Neuronal stem cell (in vitro differentiated cells): ENCODE measurements around the gene FANCM.

ENCODE experiments used
- DNase-seq: peaks from one replicate; pipeline ENCODE4 v3.0.0-alpha.2; 2013; ENCODE audit warnings: low spot score
- H2AFZ ChIP-seq: one replicate; pipeline ENCODE4 v1.6.1; 2013; ENCODE audit warnings: mild to moderate bottlenecking, low read length, inconsistent platforms
- H2AK5ac ChIP-seq: 2 replicates; pipeline ENCODE4 v1.6.1; 2013; ENCODE audit warnings: low read depth, mild to moderate bottlenecking, inconsistent platforms, low read length, moderate library complexity, mixed read lengths
- H2BK120ac ChIP-seq: 2 replicates; pipeline ENCODE4 v1.6.1; 2013; ENCODE audit warnings: low read depth, mild to moderate bottlenecking, inconsistent platforms, low read length, moderate library complexity, mixed read lengths
- H2BK12ac ChIP-seq: one replicate; pipeline ENCODE4 v1.6.1; 2013; ENCODE audit warnings: low read length, inconsistent platforms
- H2BK15ac ChIP-seq: 2 replicates; pipeline ENCODE4 v1.6.1; 2013; ENCODE audit warnings: mild to moderate bottlenecking, low read length, inconsistent platforms, mixed read lengths
- H2BK5ac ChIP-seq: one replicate; pipeline ENCODE4 v1.6.1; 2013; ENCODE audit warnings: inconsistent platforms, mild to moderate bottlenecking, low read length, moderate library complexity
- H3K14ac ChIP-seq: one replicate; pipeline ENCODE4 v1.6.1; 2013; ENCODE audit warnings: low read length, inconsistent platforms
- H3K18ac ChIP-seq: 2 replicates; pipeline ENCODE4 v1.6.1; 2013; ENCODE audit warnings: low read length, inconsistent platforms
- H3K23ac ChIP-seq: 2 replicates; pipeline ENCODE4 v1.6.1; 2013; ENCODE audit warnings: low read depth, mild to moderate bottlenecking, mixed read lengths, low read length, inconsistent platforms; ENCODE audit not compliant: poor library complexity
- H3K27ac ChIP-seq: replicated peaks from 3 replicates; pipeline ENCODE4 v1.5.1; 2013; ENCODE audit warnings: low read length, inconsistent platforms
- H3K27me3 ChIP-seq, 3 experiments: 2 replicates each; pipeline ENCODE4 v1.6.1; 2013; ENCODE audit warnings: low read length in 3 of 3, mild to moderate bottlenecking in 2 of 3, inconsistent platforms in 1 of 3, low read depth in 1 of 3, mixed read lengths in 1 of 3, moderate library complexity in 1 of 3; ENCODE audit not compliant: control insufficient read depth in 3 of 3, insufficient read depth in 3 of 3
- H3K36me3 ChIP-seq, 2 donors: replicated peaks in 1 of 2; 2 replicates each; pipeline ENCODE4 v1.6.1; 2013; ENCODE audit warnings: low read length in 2 of 2; ENCODE audit not compliant: control insufficient read depth in 2 of 2, insufficient read depth in 2 of 2
- H3K4ac ChIP-seq: 2 replicates; pipeline ENCODE4 v1.6.1; 2013; ENCODE audit warnings: inconsistent platforms, mild to moderate bottlenecking, low read length, moderate library complexity
- H3K4me1 ChIP-seq, 2 donors: 1 replicate in 1 of 2; 2 replicates in 1 of 2; pipeline ENCODE4 v1.6.1; 2013; ENCODE audit warnings: low read length in 2 of 2, low read depth in 1 of 2; ENCODE audit not compliant: control insufficient read depth in 2 of 2, insufficient read depth in 1 of 2
- H3K4me2 ChIP-seq: one replicate; pipeline ENCODE4 v1.6.1; 2013; ENCODE audit warnings: mild to moderate bottlenecking, low read length, inconsistent platforms; ENCODE audit not compliant: insufficient read depth, poor library complexity, severe bottlenecking
- H3K4me3 ChIP-seq, 2 donors: 2 replicates each; pipeline ENCODE4 v1.5.1; 2013; ENCODE audit warnings: low read length in 2 of 2, mild to moderate bottlenecking in 2 of 2, inconsistent platforms in 1 of 2, moderate library complexity in 1 of 2
- H3K79me1 ChIP-seq: one replicate; pipeline ENCODE4 v1.6.1; 2013; ENCODE audit warnings: low read depth, mild to moderate bottlenecking, inconsistent platforms, low read length, moderate library complexity
- H3K9ac ChIP-seq: one replicate; pipeline ENCODE4 v1.6.1; 2013; ENCODE audit warnings: mild to moderate bottlenecking, low read depth, low read length, inconsistent platforms; ENCODE audit not compliant: poor library complexity
- H3K9me3 ChIP-seq, 2 donors: replicated peaks in 1 of 2; 2 replicates each; pipeline versions ENCODE3 to v1.6.1; 2013; ENCODE audit warnings: low read length in 2 of 2, mild to moderate bottlenecking in 2 of 2, inconsistent platforms in 1 of 2, low read depth in 1 of 2, mixed read lengths in 1 of 2, moderate library complexity in 1 of 2; ENCODE audit not compliant: control insufficient read depth in 2 of 2, insufficient read depth in 1 of 2
- H4K8ac ChIP-seq: one replicate; pipeline ENCODE4 v1.6.1; 2013; ENCODE audit warnings: low read depth, mild to moderate bottlenecking, inconsistent platforms, low read length, moderate library complexity
- H4K91ac ChIP-seq: one replicate; pipeline ENCODE4 v1.6.1; 2013; ENCODE audit warnings: low read length, low read depth, mild to moderate bottlenecking, inconsistent platforms; ENCODE audit not compliant: poor library complexity
- WGBS, 2 donors: extraction: QIAGEN DNeasy Blood & Tissue Kit; methylation state at CpG; one replicate each; pipeline ENCODE4 v1.1.7; 2013; ENCODE audit warnings: missing lambda C conversion rate in 2 of 2, mixed read lengths in 1 of 2; ENCODE audit not compliant: insufficient read length in 2 of 2, insufficient replicate concordance in 1 of 2; ENCODE audit errors: extremely low coverage in 2 of 2; 5-methylcytosine and 5-hydroxymethylcytosine counted together

The FANCM gene

GRCh38 chr14:45112896-45113781 lies 22.6 kb upstream of the FANCM start:
- Histone ChIP-seq H2BK5ac (no peak overlapping the region), H3K9me3 (no peaks in the 10 kb centered on the region), H3K18ac (no peak overlapping the region), H3K4me3 (no peak overlapping the region), H3K4ac (no peak overlapping the region), H3K14ac (no peak overlapping the region), H4K91ac (no peak overlapping the region), H4K8ac (no peak overlapping the region), H3K23ac (no peak overlapping the region), H2AFZ (no peak overlapping the region), H2BK12ac (no peak overlapping the region), H3K79me1 (no peaks in the 10 kb centered on the region), H3K4me2 (no peak overlapping the region), H2BK15ac (no peak overlapping the region), H3K27me3 (no peaks in the 10 kb centered on the region), H3K36me3 (peaks cover 20 to 100% of the 10 kb centered on the region in 2 donors), H3K27ac (no peak overlapping the region), H3K4me1 (no peaks in the 10 kb centered on the region), H3K9ac (no peak overlapping the region), H2AK5ac (no peak overlapping the region), H2BK120ac (no peak overlapping the region)
- WGBS, 2 donors, result no CpG with 5 or more reads among the region's 6 CpGs
- no peak for DNase-seq

- Histone ChIP-seq H3K4me2 (no peak overlapping the region), H2AFZ (no peak overlapping the region), H2BK5ac (no peak overlapping the region), H3K4me1 (no peaks in the 10 kb centered on the region), H3K4me3 (no peak overlapping the region), H3K27ac (no peak overlapping the region), H2BK120ac (no peak overlapping the region), H3K79me1 (no peaks in the 10 kb centered on the region), H2BK15ac (no peak overlapping the region), H4K8ac (no peak overlapping the region), H4K91ac (no peak overlapping the region), H3K9me3 (no peaks in the 10 kb centered on the region), H3K36me3 (peaks cover 20 to 100% of the 10 kb centered on the region in 2 donors), H2BK12ac (no peak overlapping the region), H3K9ac (no peak overlapping the region), H3K14ac (no peak overlapping the region), H3K27me3 (no peaks in the 10 kb centered on the region), H3K4ac (no peak overlapping the region), H3K18ac (no peak overlapping the region), H2AK5ac (no peak overlapping the region), H3K23ac (no peak overlapping the region)
- WGBS, 2 donors, result no CpG with 5 or more reads among the region's 3 CpGs
- DNase-seq, result no peak
Observed at GRCh38 chr14:45114327-45114726, 21.4 kb upstream of the FANCM start.

- Histone ChIP-seq H3K4ac (no peak overlapping the region), H3K4me3 (no peak overlapping the region), H4K91ac (no peak overlapping the region), H3K18ac (no peak overlapping the region), H3K27me3 (no peaks in the 10 kb centered on the region), H2AK5ac (no peak overlapping the region), H3K14ac (no peak overlapping the region), H3K27ac (no peak overlapping the region), H2BK15ac (no peak overlapping the region), H2AFZ (no peak overlapping the region), H3K4me1 (no peaks in the 10 kb centered on the region), H4K8ac (no peak overlapping the region), H3K36me3 (peaks cover 22 to 99% of the 10 kb centered on the region in 2 donors), H3K9me3 (peaks cover 0 to 1% of the 10 kb centered on the region in 2 donors), H2BK120ac (no peak overlapping the region), H3K4me2 (no peak overlapping the region), H3K9ac (no peak overlapping the region), H2BK5ac (no peak overlapping the region), H2BK12ac (no peak overlapping the region), H3K23ac (no peak overlapping the region), H3K79me1 (no peaks in the 10 kb centered on the region)
- WGBS, 2 donors, result no CpG with 5 or more reads among the region's 6 CpGs
- no peak for DNase-seq
Observed at GRCh38 chr14:45118594-45118993, 17.1 kb upstream of the FANCM start.

GRCh38 chr14:45120096-45120495 lies 15.6 kb upstream of the FANCM start:
- Histone ChIP-seq H3K27me3 (no peaks in the 10 kb centered on the region), H2BK120ac (no peak overlapping the region), H3K4me3 (no peak overlapping the region), H3K9me3 (peaks cover 0 to 1% of the 10 kb centered on the region in 2 donors), H3K4me2 (no peak overlapping the region), H2AFZ (no peak overlapping the region), H3K4ac (no peak overlapping the region), H2AK5ac (no peak overlapping the region), H3K79me1 (no peaks in the 10 kb centered on the region), H4K91ac (no peak overlapping the region), H3K9ac (no peak overlapping the region), H3K23ac (no peak overlapping the region), H3K14ac (no peak overlapping the region), H3K4me1 (no peaks in the 10 kb centered on the region), H2BK12ac (no peak overlapping the region), H4K8ac (no peak overlapping the region), H2BK15ac (no peak overlapping the region), H2BK5ac (no peak overlapping the region), H3K18ac (no peak overlapping the region), H3K27ac (no peak overlapping the region), H3K36me3 (peaks cover 25 to 98% of the 10 kb centered on the region in 2 donors)
- WGBS, 2 donors, result no CpG with 5 or more reads among the region's 1 CpG
- no peak for DNase-seq
